22Rv1 (cell line): Measurements from ENCODE around the gene PHRF1.
A peak's percentile ranks its signal among the peaks of the same experiment; 100 is the strongest.

ENCODE experiments used
- H3K27ac ChIP-seq: fragments of 450-650 bp; 2 replicates; pipeline ENCODE4 v1.5.1; 2017
- ZFX ChIP-seq: fragments of 450-650 bp; IDR thresholded peaks from 2 replicates; pipeline ENCODE4 v1.6.1; 2017; ENCODE audit warnings: antibody characterized with exemption, borderline replicate concordance
- TF ChIP-seq, protein P1 (sequence below): fragments of 450-650 bp; IDR thresholded peaks from 2 replicates; pipeline ENCODE4 v1.5.1; 2017; ENCODE audit warnings: mild to moderate bottlenecking

PHRF1 gene

DNA sequence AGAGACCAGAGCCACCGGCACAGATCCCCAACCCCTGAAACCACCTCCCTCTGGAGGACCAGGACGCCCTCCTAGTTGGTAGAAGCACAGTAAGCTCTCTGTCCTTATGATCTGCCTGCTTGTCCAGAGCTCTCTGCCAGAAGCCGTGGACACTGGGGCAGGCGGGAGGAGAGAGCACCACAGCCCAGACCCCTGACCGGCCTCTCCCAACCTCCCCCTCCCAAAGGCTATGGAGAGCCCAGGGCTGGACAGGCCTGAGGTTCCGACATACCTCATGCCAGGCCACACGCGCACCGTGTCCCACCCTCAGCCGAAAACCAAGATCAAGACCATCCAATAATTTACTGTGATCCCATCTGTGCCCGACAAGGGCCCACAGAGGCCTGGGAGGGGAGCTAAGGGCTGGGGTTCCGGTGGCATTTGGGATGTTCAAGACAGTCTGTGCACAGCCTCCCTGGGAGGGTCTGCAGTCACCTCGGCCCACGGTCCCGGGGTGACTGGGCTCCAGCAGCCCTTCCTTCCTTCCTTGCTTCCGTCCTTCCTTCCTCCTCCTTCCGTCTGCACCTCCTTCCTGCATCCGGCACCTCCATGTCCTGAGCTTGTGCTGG is 44.2 kb upstream of the PHRF1 start:
- peak overlapping the region; percentile 99 for H3K27ac ChIP-seq
- TF ChIP-seq, protein P1, sequence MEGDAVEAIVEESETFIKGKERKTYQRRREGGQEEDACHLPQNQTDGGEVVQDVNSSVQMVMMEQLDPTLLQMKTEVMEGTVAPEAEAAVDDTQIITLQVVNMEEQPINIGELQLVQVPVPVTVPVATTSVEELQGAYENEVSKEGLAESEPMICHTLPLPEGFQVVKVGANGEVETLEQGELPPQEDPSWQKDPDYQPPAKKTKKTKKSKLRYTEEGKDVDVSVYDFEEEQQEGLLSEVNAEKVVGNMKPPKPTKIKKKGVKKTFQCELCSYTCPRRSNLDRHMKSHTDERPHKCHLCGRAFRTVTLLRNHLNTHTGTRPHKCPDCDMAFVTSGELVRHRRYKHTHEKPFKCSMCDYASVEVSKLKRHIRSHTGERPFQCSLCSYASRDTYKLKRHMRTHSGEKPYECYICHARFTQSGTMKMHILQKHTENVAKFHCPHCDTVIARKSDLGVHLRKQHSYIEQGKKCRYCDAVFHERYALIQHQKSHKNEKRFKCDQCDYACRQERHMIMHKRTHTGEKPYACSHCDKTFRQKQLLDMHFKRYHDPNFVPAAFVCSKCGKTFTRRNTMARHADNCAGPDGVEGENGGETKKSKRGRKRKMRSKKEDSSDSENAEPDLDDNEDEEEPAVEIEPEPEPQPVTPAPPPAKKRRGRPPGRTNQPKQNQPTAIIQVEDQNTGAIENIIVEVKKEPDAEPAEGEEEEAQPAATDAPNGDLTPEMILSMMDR: no peak

DNA sequence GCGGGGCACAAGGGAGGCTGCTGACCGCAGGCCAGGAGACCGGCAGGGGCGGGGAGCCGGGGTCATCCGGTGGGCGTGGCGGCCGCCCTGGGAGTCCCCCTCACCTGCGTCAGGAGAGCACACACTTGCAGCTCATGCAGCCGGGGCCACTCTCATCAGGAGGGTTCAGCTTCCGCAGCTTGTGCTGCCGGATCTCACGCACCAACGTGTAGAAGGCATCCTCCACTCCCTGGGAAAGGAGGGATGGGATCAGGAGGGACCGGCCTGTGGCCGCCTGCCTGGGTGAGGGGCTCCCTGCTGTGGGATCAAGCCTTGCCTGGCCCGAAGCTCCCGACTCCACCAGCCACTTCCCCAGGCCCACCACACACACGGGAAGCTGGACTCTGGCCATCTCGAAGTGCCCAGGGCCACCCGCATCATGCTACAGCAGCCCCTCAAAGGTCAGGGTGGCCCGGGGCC is 43.7 kb upstream of the PHRF1 start:
- TF ChIP-seq, protein P1: no peak
- no peak for TF ChIP-seq ZFX
- H3K27ac ChIP-seq: peak overlapping the region; percentile 99

DNA sequence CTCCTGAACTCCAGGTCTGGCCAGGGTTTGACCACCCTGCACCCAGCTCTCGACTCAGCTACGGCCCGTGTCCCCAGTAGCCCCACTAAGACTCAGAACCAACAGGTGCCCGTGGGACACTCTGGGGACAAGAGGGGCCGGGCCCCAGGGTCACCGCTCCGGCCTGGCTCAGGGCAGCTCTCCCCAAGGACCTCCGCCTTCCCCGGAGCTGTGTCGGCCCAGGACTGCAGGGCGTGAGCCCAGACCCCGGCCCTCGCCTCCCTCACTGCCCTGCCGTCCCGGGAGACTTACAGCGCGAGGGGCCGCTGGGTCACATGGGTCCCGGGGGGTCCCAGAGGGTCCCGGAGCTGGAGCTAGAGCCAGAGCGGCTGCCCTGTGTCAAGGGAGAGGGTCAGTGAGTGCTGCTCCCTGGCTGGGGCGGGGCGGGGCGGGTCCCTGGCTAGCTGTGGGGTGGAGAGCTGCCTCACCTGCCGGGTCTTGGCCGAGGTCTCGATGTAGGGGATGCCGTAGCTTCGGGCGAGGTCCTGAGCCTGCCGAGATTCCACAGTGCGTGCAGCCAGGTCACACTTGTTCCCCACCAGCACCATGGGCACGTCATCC is 43.2 kb upstream of the PHRF1 start:
- peak overlapping the region; percentile 99 for H3K27ac ChIP-seq
- TF ChIP-seq, protein P1: no peak
- no peak for TF ChIP-seq ZFX

DNA sequence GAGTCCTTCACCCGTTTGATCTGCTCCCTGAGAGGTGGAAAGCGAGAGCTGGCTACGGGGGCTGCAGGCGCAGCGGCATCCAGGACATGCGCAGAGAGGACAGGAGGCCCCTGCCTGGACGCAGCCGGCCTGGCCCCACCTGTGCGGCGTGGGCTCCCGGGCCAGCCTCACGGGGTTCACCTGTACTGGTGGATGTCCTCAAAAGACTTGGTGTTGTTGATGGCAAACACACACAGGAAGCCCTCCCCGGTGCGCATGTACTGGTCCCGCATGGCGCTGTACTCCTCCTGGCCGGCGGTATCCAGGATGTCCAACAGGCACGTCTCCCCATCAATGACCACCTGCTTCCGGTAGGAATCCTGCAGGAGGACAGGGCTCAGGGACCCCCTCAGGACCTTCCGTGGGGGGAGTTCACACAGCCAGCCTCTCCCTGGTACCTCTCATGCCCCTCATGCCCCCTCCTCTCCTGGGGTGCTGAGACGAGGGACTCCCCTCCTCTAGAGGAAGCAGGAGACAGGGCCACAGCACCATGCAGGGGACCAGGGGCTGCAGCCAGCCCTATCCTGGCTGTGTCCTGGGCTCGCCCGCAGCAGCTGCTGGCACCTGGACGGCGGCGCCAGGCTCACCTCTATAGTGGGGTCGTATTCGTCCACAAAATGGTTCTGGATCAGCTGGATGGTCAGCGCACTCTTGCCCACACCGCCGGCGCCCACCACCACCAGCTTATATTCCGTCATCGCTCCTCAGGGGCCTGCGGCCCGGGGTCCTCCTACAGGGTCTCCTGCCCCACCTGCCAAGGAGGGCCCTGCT is 42.5 kb upstream of the PHRF1 start:
- peak overlapping the region; percentile 99 for H3K27ac ChIP-seq

DNA sequence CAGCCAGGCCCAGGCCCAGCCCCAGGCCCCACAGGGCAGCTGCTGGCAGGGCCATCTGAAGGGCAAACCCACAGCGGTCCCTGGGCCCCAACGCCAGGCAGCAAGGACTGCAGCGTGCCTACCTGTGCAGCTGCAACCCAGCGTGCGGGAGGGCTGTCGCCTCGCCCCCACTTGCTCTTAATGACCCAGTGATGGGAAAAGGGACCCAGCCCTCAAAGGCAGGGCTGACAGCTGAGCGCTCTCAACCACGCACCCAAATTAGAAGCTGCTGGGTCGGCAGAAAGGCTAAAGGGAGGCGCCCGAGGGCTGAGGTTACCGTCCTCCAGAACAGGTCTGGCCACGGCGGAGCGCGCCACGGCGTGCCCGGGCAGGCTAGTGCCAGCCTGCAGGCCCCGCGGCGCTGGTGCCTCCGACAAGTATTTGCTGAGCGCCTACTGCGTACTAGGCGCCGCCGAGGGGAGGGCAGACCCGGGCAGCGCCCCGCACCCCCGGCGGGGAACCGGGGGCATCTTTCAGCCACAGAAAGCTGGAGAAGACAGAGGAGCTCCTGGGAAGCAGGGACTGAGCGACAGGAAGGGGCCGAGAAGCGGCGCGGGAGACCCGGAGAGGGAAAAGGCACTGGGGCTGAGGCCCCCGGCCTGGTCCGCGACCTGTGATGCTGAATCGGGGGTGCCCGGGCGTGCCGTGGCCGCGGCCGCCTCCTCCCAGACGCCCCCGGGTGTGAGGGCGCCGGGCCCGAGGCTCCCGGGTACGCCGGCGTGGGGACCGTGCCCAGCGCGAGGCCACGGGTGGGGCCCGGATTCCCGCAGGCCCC is 41.7 kb upstream of the PHRF1 start:
- H3K27ac ChIP-seq: peak overlapping the region; percentile 99
- no peak for TF ChIP-seq ZFX
- TF ChIP-seq, protein P1: no peak; the same call in 1 of the 2 replicates

More for the DNA sequence above, 42.5 kb upstream of the PHRF1 start:
- no peak for TF ChIP-seq ZFX
- TF ChIP-seq, protein P1: no peak

DNA sequence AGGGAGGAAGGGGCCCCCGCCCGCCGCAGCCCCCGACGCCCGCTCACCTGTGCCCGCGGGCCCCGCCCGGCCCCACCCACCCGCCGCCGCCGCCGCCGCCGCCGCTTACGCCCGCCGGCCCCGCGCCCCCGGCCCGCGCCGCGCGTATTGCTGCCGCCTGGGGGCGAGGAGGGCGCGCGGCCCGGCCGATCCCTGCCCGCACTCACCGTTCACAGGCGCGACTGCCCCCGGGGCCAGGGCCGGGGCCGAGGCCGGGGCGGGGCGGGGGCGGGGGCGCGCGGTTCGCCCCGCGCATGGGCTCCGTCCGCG is 41.1 kb upstream of the PHRF1 start:
- peak overlapping the region; percentile 99 for H3K27ac ChIP-seq
- TF ChIP-seq, protein P1: no peak
- TF ChIP-seq ZFX: no peak
